GM18526 (cell line): ENCODE measurements around the gene FES.

Experiments
- POLR2A ChIP-seq: IDR thresholded peaks from 3 replicates; pipeline ENCODE4 v1.6.1; 2011; ENCODE audit not compliant: insufficient read length; ENCODE audit errors: extremely low read depth

Gene FES

DNA sequence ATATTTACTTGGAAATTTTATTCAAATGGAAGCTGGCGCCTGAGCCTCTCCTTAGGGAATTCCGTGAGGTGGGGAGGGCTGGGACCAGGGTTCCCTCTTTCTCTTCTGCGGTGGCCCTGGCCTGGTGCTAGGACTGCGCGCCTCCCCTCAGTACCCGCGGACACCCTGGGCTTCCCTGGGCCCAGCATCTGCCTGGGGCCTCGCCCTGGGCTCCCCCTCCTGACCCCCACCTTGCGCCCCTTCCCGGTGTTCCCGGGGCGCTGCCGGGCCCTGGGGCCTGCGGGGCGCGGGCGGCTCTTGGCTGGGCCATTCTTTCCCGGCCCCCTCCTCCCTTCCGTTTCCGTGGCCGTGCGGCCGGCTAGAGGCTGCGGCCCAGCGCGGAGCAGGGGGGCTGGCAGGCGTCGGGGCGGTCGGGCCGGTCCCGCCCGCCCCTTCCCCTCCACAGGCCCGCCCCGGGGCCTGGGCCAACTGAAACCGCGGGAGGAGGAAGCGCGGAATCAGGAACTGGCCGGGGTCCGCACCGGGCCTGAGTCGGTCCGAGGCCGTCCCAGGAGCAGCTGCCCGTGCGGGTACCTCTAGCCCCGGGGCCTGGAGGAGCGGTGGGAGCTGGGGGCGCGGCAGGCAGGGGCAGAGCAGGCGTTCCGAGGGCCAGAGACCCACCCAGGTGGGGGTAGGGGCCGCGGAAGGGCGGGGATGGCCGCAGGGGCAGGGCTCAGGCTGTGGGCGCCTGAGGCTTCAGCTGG is at the start of gene FES:
TSS of gene FES (plus strand) at position 529 of the 743 bp plus-strand sequence. CDS start 542 bp downstream, outside the sequence.
- TF ChIP-seq POLR2A, result peak; percentile 29

DNA sequence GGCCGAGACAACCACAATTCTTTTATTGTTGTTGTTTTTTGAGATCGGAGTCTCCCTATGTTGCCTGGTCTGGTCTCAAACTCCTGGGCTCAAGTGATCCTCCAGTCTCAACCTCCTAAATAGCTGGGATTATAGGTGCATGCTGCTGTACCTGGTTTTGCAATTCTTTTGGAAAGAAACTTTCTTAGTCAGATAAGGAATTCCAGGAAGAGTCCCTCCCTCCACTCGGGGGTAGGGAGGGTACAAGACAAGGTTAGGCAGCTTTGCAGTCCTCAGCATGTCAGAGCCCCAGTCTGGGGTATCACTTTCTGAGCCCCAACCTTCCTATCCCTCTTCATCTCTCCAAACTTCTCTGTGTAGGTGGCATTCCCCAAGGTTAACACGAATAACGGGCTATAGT is 49.7 kb upstream of the FES start:
- TF ChIP-seq POLR2A, result no peak

DNA sequence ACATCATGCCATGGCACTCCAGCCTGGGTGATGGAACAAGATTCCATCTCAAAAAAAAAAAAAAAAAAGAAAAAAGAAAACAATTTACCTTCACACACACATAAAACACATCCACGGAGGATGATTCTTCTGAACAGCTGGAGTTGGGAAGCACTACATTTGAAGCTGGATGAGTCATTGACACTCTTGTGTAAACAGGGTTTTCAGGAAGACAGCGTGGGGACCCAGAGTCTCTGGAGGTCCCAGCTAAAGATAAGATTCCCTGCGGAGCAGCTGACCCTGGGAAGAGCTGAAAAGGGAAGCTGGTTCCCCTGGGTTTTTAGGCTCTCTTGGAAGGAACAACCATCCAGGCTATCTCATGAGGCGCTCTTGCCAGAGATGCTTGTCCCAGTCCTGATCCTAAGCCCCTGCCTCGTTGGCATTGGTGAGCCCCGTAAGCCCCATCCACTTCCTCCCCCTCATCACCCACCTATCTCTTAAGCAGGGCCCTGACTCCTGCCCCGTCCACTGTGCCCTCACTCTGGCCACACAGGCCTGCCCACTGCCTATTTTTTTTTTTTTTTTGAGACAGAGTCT is 47.9 kb upstream of the FES start:
- no peak for TF ChIP-seq POLR2A

DNA sequence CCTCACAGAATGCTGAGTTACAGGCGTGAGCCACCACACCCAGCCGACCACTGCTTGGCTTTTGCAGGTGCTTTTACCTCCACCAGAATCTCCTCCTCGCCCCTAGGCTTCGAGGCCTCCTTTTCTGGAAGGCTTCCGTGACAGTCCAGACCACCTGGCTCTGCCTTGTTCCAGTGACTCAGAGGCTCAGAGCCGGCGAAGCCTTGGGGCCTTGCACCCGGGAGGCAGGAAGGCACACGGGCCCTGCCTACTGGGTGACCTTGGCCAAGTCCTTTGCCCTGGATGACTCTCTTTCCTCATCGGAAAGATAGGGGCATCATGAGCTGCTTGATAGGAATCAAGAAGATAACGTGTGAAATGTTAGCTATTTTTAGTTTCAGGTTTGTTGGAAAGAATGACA is 47.2 kb upstream of the FES start:
- TF ChIP-seq POLR2A, result no peak

DNA sequence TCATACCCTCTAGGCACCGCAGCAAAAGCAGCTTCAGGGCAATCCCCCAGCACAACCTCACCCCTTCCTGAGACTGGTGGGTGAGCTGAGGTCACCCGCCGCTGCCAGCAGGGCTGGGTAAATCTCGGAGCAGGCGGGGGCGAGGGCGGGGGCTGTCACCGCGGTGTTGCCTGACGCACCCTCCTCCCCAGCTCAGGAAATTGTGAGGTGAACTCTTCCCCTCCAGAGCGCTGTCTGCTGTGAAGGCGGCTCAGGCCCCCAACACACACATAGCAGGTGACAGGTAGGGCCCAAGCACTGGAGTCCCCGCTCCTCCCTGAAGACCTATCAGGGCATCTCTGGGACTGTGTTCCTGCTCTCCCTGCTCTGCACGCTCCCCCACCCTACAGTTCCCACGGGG is 46.2 kb upstream of the FES start:
- TF ChIP-seq POLR2A, result no peak

DNA sequence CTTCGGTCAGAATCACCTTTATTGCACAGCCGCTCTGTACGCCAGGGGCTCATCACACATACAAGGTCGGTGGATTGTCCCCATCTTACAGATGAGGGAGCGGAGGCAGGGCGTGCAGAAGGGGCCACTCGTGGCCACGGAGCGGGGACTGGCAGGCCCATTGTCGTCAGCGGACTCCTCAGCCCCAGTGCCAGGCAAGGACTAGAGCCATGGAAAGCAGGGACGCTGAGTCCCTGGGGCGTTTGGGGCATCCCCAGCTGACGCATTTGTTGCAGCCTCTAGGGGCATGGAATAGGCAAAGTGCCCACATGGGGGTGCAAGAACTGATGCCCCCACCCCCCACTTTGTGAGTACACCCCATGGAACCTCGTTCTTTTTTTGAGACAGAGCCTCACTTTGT is 45.8 kb upstream of the FES start:
- no peak for TF ChIP-seq POLR2A

DNA sequence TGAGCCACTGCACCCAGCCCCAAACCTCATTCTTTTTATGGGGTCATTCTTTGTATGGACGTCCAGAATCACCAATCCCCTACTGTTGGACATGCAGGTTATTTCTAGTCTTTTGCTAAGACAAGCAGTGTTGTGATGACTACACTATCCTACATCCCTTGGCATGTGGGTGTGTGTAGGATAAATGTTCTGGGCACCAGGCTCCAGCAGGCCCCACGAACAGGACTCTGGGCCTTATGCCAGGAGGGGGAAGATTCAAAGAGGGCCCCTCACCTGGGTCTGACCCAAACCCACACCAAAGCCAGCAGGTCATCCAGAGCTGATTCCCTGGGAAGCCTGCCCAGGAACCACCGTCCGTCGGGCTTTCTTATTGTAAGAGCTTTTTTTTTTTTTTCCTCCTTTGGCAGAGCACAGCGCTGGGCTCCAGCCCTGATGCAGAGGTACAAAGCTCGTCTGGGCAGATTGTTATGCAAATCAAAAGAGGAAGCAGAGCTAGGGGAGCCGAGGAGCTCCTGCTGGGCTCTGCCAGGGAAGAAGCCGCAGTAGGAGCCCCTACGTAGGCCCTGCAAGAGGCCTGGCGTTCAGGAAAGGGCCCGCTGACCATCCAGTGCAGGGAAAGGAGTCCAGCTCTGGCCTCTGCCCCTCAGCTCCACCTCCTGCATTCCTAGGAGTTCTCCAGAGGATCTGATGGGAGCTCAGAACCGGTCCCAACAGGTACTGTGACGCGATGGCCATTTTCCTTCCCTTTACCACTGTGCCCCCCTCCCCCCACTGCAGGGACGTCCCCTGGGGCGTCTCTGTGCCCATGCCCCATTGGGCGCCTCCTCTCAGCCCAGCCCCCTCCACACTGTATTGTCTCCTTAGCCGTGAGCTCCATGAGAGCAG is 44.9 kb upstream of the FES start:
- TF ChIP-seq POLR2A, result peak; percentile 49

DNA sequence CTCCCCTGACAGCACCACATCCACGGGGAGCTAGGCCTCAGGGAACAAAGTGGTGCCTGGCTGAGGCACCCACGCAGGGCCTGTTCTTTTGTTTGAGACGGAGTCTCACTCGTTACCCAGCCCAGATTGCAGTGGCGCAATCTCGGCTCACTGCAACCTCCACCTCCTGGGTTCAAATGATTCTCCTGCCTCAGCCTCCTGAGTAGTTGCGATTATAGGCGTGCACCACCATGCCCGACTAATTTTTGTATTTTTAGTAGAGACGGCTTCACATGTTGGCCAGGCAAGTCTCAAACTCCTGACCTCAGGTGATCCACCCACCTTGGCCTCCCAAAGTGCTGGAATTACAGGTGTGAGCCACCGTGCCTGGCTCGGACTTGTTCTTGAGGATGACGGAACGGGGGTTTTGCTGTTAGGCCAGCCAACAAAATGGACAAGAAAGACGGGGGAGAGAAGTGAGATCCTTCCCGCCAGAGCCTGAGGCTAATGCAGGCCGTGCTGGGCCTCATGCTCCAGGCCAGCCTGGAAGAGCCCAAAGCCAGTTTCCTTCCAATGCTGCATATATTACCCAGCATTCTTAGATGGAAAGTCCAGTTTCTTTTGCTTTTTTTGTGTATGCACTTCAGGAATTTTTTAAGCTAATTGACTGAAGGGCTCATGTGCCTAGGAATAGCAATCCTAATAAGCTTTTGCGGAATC is 44.0 kb upstream of the FES start:
- no peak for TF ChIP-seq POLR2A

DNA sequence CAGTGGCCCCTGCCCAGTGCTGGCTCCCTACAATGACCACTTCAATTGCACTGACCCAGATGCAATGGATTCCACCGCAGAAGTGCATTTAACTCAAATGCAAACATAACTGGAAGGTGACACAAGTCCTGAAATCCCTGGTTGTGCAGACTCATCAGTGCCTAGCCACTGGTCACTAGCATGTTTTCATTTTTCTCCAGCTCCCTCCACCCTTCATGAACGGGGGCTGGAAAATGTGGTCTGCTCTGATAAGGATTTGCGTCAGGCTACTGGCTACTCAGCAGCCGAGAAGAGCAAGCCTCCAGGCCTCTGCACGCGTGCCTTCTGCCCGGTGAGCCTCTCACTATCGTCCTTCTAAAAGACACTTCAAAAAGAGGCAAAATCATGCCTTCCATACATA is 43.4 kb upstream of the FES start:
- TF ChIP-seq POLR2A, result no peak

DNA sequence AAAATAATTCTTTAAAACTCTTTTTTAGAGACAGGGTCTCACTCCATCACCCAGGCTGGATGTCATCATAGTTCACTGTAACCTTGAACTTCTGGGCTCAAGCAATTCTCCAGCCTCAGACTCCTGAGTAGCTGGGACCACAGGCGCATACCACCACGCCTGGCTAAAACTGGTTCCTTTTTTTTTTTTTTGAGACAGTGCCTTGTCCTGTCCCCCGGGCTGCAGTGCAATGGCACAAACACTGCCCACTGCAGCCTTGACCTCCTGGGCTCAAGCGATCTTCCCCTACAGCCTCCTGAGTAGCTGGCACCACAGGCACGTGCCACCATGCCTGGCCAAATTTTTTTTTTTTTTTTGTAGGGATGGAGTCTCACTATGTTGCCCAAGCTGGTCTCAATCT is 39.6 kb upstream of the FES start:
- no peak for TF ChIP-seq POLR2A

DNA sequence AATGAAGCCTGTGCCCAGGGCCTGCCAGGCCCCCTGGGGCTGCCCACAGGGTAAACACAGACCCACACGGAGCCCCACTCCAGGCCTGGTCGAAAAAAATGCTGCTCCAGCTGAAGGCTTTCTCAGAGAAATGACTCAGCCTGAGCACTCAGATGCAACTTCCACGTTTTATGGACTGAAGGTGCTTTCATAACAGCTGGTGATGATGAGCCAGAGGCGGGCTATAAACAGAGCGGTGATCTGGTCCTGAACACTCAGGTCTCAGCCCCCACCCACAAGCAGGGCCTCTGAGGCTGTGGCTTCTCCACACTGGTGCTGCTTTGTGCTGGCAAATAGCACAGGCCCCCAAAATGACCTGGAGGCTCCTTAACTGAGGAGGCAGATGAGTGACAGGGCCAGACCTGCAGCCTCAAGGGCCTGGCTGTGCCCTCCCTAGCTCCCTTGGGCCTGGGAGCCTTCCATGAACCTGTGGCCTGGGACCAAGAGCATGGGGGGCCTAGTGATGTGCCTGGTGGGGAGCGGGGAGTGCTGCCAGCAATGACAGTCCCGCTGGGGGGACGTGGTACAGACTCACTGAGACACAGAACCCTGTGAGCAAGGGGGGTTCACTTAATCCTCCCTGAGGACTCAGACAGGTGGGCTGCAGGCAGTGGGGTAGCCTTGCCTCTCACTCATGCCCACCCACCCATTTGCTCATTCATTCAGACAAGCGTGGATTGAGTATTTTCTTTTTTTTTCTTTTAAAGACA is 38.9 kb upstream of the FES start:
- no peak for TF ChIP-seq POLR2A

DNA sequence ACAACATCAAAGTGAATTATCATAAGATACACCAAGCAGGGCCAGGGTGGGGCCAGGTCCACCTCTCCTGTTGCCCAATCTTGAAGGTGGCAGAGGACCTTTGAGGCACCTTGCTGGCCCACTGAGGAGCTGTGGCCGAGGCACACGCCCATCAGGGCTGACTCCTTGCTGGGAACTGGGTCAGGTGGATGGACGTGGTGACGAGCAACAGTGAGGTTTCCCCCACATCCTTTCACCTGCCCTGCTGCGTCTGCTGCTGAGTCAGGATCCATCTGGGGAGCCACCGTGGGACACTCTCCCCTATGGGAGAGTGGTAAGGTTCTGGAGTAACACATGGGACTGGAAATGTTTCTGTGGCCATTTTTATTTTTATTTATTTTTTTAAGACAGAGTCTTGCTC is 33.2 kb upstream of the FES start:
- TF ChIP-seq POLR2A, result no peak

DNA sequence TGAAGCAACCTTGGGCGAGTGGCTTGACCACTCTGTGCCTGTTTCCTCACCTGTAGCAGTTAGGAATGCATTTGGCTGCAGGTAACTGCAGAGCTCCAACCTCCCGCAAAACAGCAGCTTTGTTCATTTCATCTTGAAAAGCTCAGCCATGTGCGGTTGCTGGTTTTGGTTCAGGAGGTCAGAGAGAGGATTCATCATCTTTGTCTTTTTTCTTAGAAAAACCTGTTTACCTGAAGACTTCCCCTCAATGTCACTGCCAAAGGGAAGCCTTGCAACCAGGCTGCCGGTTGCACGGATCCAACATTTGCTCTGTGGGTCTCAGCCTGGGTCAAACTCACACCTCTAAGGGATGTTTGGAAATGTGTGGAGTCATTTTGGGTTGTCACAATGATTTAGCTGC is 32.4 kb upstream of the FES start:
- TF ChIP-seq POLR2A, result no peak

DNA sequence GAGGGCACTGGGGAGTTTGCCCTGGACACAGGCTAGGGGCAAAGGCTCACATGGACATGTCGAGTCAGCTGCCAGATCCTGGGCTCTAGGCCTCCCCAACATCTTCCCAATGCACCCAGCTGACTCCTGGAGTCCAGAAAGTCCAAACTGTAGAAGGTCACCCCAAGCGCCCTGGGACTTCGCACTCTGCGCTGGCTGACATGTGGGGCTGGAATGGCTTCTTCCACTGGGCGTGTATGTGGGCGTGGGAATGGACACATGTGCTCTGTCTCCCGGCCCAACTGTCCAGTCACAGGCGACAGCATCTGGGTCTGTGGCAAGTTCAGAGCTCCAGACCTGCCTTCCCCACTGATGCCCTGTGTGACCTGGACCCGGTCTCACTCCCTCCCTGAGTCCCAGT is 29.2 kb upstream of the FES start:
- no peak for TF ChIP-seq POLR2A

DNA sequence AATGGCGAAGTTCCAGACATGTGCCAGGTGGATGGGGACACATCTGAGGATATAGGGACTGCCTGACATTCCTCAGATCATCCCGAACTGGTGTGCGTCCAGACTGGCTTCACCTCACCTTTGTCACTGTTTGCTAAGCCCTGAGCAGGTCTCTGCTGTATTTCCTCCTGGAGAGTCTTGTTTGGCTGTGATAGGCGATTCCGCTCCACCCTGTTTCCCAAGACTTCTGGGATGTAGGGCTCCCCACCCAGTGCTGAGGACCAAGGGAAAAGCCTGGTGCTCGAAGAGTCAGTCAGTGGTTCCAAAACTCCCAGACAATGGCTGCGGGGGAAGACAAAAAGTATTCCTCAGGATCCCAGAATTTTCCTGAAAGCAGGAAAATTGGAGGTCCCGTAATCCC is 27.0 kb upstream of the FES start:
- no peak for TF ChIP-seq POLR2A
